NOMO-1 treated with dmso at 0.1 percent for 144 hours (cell line): ENCODE results near the gene GALNT10.

Source experiments
- DNase-seq: peaks from one replicate; lab custom pipeline; 2025; ENCODE audit not compliant: unreplicated experiment; lab: John Stamatoyannopoulos, UW

Gene GALNT10

GRCh38 chr5:154372661-154373060 lies 182.1 kb downstream of the GALNT10 start:
- no peak for DNase-seq

GRCh38 chr5:154373326-154373725 lies 182.8 kb downstream of the GALNT10 start:
- DNase-seq, result no peak

GRCh38 chr5:154373729-154374179 lies 183.2 kb downstream of the GALNT10 start:
- DNase-seq, result no peak

- no peak for DNase-seq
Measured at GRCh38 chr5:154374264-154374663, 183.7 kb downstream of the GALNT10 start.

- no peak for DNase-seq
Measured at GRCh38 chr5:154375329-154376008, 184.9 kb downstream of the GALNT10 start.

GRCh38 chr5:154376481-154376880 lies 185.9 kb downstream of the GALNT10 start:
- no peak for DNase-seq

- DNase-seq, result no peak
Measured at GRCh38 chr5:154377754-154378533, 187.4 kb downstream of the GALNT10 start.

- DNase-seq, result no peak
Measured at GRCh38 chr5:154380263-154380662, 189.7 kb downstream of the GALNT10 start.

GRCh38 chr5:154384480-154385235 lies 194.1 kb downstream of the GALNT10 start:
- no peak for DNase-seq

- no peak for DNase-seq
Measured at GRCh38 chr5:154385236-154385512, 194.6 kb downstream of the GALNT10 start.

GRCh38 chr5:154386952-154387629 lies 196.6 kb downstream of the GALNT10 start:
- no peak for DNase-seq

GRCh38 chr5:154388842-154389241 lies 198.3 kb downstream of the GALNT10 start:
- DNase-seq, result no peak

- no peak for DNase-seq
Measured at GRCh38 chr5:154390096-154390495, 199.6 kb downstream of the GALNT10 start.

- no peak for DNase-seq
Measured at GRCh38 chr5:154390746-154391359, 200.3 kb downstream of the GALNT10 start.

GRCh38 chr5:154391788-154392187 lies 201.3 kb downstream of the GALNT10 start:
- DNase-seq, result no peak

GRCh38 chr5:154393850-154394249 lies 203.3 kb downstream of the GALNT10 start:
- DNase-seq, result no peak

- no peak for DNase-seq
Measured at GRCh38 chr5:154394307-154394706, 203.8 kb downstream of the GALNT10 start.

GRCh38 chr5:154395407-154396106 lies 205.0 kb downstream of the GALNT10 start:
- no peak for DNase-seq

- DNase-seq, result no peak
Measured at GRCh38 chr5:154396128-154396527, 205.6 kb downstream of the GALNT10 start.

- no peak for DNase-seq
Measured at GRCh38 chr5:154397652-154398406, 207.3 kb downstream of the GALNT10 start.
